ENCODE data around the gene UNC5A.

UNC5A gene

DNA sequence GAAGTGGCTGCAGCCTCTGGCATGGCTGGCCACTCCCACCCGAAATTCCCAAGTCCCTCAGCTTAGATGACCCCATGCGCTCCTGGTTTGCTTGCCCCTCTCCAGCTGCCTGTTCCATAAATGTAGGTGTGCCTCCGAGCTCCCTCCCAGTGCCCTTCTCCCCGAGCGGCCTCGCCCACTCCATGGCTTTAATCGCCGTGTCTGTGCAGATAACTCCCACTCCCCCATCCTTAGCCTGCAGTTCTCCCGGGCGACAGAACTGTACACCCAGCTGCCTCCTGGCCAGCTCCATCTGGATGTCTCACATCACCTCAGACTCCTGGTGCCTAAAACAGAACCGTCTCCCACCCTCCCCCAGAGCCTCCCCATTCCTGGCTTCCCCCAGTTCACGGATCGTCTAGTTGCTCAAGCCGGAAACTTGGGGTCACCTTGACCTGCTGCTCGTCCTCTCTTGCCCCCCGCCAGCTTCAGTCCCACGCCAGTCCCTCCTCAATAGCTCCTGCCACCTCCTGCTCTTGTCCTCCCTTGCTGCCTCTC, 64.7 kb downstream of the UNC5A start:
- Histone ChIP-seq H3K4me1 (ENCODE audit: control insufficient read depth, insufficient read depth, low read length) (no peaks in the 10 kb centered on the region), H3K9ac (ENCODE audit: low read length in 2 of 2) (no peak overlapping the region), H3K9me3 (ENCODE audit: control insufficient read depth in 2 of 2, low read length in 2 of 2) (no peaks in the 10 kb centered on the region), H3K27ac (ENCODE audit: low read length) (no peak overlapping the region), H3K36me3 (ENCODE audit: control insufficient read depth in 2 of 2, insufficient read depth in 2 of 2, low read length in 2 of 2) (no peaks in the 10 kb centered on the region), H3K4me3 (ENCODE audit: low read length in 2 of 2) (no peak overlapping the region), H3K27me3 (ENCODE audit: control insufficient read depth in 1 of 2, insufficient read depth in 2 of 2, low read length in 2 of 2) (peaks cover 17 to 18% of the 10 kb centered on the region in 2 donors)

GRCh38 chr5:176875783-176876505, 65.6 kb downstream of the UNC5A start:
- H3K9me3 ChIP-seq (ENCODE audit: control insufficient read depth in 2 of 2, low read length in 2 of 2) = no peaks in the 10 kb centered on the region
- no peak overlapping the region for H3K9ac ChIP-seq (ENCODE audit: low read length in 2 of 2)
- H3K27me3 ChIP-seq (ENCODE audit: control insufficient read depth in 1 of 2, insufficient read depth in 2 of 2, low read length in 2 of 2) = peaks cover 17 to 18% of the 10 kb centered on the region in 2 donors
- no peaks in the 10 kb centered on the region for H3K4me1 ChIP-seq (ENCODE audit: control insufficient read depth, insufficient read depth, low read length)
- H3K4me3 ChIP-seq (ENCODE audit: low read length in 2 of 2) = no peak overlapping the region
- H3K36me3 ChIP-seq (ENCODE audit: control insufficient read depth in 2 of 2, insufficient read depth in 2 of 2, low read length in 2 of 2) = no peaks in the 10 kb centered on the region
- H3K27ac ChIP-seq (ENCODE audit: low read length) = no peak overlapping the region

GRCh38 chr5:176876506-176877431, 66.4 kb downstream of the UNC5A start:
- H3K9me3 ChIP-seq (ENCODE audit: control insufficient read depth in 2 of 2, low read length in 2 of 2) = no peaks in the 10 kb centered on the region
- peaks cover 17 to 18% of the 10 kb centered on the region in 2 donors for H3K27me3 ChIP-seq (ENCODE audit: control insufficient read depth in 1 of 2, insufficient read depth in 2 of 2, low read length in 2 of 2)
- H3K4me1 ChIP-seq (ENCODE audit: control insufficient read depth, insufficient read depth, low read length) = no peaks in the 10 kb centered on the region
- no peaks in the 10 kb centered on the region for H3K36me3 ChIP-seq (ENCODE audit: control insufficient read depth in 2 of 2, insufficient read depth in 2 of 2, low read length in 2 of 2)
- no peak overlapping the region for H3K4me3 ChIP-seq (ENCODE audit: low read length in 2 of 2)
- no peak overlapping the region for H3K27ac ChIP-seq (ENCODE audit: low read length)
- H3K9ac ChIP-seq (ENCODE audit: low read length in 2 of 2) = no peak overlapping the region

- no peaks in the 10 kb centered on the region for H3K36me3 ChIP-seq (ENCODE audit: control insufficient read depth in 2 of 2, insufficient read depth in 2 of 2, low read length in 2 of 2)
- no peak overlapping the region for H3K9ac ChIP-seq (ENCODE audit: low read length in 2 of 2)
- H3K9me3 ChIP-seq (ENCODE audit: control insufficient read depth in 2 of 2, low read length in 2 of 2) = no peaks in the 10 kb centered on the region
- no peaks in the 10 kb centered on the region for H3K4me1 ChIP-seq (ENCODE audit: control insufficient read depth, insufficient read depth, low read length)
- no peak overlapping the region for H3K4me3 ChIP-seq (ENCODE audit: low read length in 2 of 2)
- H3K27ac ChIP-seq (ENCODE audit: low read length) = no peak overlapping the region
- H3K27me3 ChIP-seq (ENCODE audit: control insufficient read depth in 1 of 2, insufficient read depth in 2 of 2, low read length in 2 of 2) = peaks cover 17 to 18% of the 10 kb centered on the region in 2 donors
Observed at GRCh38 chr5:176877793-176878331, 67.5 kb downstream of the UNC5A start.

- Histone ChIP-seq H3K4me3 (ENCODE audit: low read length in 2 of 2) (no peak overlapping the region), H3K36me3 (ENCODE audit: control insufficient read depth in 2 of 2, insufficient read depth in 2 of 2, low read length in 2 of 2) (no peaks in the 10 kb centered on the region), H3K9ac (ENCODE audit: low read length in 2 of 2) (no peak overlapping the region), H3K4me1 (ENCODE audit: control insufficient read depth, insufficient read depth, low read length) (no peaks in the 10 kb centered on the region), H3K27ac (ENCODE audit: low read length) (no peak overlapping the region), H3K9me3 (ENCODE audit: control insufficient read depth in 2 of 2, low read length in 2 of 2) (no peaks in the 10 kb centered on the region), H3K27me3 (ENCODE audit: control insufficient read depth in 1 of 2, insufficient read depth in 2 of 2, low read length in 2 of 2) (peaks cover 15 to 18% of the 10 kb centered on the region in 2 donors)
Observed at GRCh38 chr5:176878463-176878862, 68.1 kb downstream of the UNC5A start.

DNA sequence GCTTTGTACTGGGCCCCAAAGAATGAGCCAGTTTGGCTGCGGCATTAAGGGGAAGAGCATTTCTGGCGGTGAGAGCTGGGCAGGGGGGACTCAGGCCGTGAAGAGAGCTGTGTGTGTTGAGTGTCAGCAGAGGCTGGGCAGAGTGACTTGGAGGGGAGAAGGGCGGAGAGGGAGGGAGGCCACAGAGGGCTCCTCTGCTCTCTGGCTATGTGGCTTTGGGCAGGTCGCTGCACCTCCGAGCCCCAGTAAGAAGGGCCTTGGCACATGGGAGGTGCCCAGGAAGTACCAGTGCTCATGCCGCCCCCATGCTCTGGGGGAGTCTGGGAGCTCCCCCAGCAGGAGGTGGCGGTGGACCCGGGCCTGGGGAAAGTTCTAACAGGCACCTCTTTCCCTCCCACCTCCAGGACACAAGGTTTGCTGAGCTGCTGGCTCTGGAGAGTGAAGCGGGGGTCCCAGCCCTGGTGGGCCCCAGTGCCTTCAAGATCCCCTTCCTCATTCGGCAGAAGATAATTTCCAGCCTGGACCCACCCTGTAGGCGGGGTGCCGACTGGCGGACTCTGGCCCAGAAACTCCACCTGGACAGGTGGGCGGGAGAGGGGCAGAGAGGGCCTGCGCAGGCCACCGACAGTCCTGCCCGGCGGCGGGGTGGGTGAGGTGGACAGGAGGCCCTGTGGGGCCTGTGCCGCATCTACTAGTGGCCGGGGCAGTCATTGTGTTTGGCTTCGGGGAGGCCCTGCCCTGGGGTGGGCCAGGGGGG, 68.7 kb downstream of the UNC5A start:
- Histone ChIP-seq H3K4me3 (ENCODE audit: low read length in 2 of 2) (no peak overlapping the region), H3K27me3 (ENCODE audit: control insufficient read depth in 1 of 2, insufficient read depth in 2 of 2, low read length in 2 of 2) (peaks cover 12 to 15% of the 10 kb centered on the region in 2 donors), H3K9me3 (ENCODE audit: control insufficient read depth in 2 of 2, low read length in 2 of 2) (no peaks in the 10 kb centered on the region), H3K9ac (ENCODE audit: low read length in 2 of 2) (no peak overlapping the region), H3K36me3 (ENCODE audit: control insufficient read depth in 2 of 2, insufficient read depth in 2 of 2, low read length in 2 of 2) (no peaks in the 10 kb centered on the region), H3K27ac (ENCODE audit: low read length) (no peak overlapping the region), H3K4me1 (ENCODE audit: control insufficient read depth, insufficient read depth, low read length) (no peaks in the 10 kb centered on the region)

DNA sequence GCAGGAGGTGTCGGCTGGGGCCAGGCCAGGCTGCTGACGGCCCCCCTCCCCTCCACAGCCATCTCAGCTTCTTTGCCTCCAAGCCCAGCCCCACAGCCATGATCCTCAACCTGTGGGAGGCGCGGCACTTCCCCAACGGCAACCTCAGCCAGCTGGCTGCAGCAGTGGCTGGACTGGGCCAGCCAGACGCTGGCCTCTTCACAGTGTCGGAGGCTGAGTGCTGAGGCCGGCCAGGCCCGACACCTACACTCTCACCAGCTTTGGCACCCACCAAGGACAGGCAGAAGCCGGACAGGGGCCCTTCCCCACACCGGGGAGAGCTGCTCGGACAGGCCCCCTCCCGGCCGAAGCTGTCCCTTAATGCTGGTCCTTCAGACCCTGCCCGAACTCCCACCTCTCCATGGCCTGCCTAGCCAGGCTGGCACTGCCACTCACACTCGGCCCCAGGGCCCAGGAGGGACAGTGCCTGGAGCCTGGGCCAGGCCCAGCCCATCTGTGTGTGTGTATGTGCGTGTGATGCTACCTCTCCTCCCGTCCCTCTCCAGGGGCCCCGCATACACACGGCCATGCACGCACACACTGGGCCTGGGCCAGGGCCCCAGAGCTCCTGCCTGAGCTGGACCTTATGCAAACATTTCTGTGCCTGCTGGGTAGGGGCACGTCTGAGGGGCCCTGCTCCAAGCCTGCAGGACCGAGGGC, 69.5 kb downstream of the UNC5A start:
- H3K9me3 ChIP-seq (ENCODE audit: control insufficient read depth in 2 of 2, low read length in 2 of 2) = no peaks in the 10 kb centered on the region
- H3K4me1 ChIP-seq (ENCODE audit: control insufficient read depth, insufficient read depth, low read length) = no peaks in the 10 kb centered on the region
- no peak overlapping the region for H3K4me3 ChIP-seq (ENCODE audit: low read length in 2 of 2)
- no peak overlapping the region for H3K27ac ChIP-seq (ENCODE audit: low read length)
- no peak overlapping the region for H3K9ac ChIP-seq (ENCODE audit: low read length in 2 of 2)
- no peaks in the 10 kb centered on the region for H3K36me3 ChIP-seq (ENCODE audit: control insufficient read depth in 2 of 2, insufficient read depth in 2 of 2, low read length in 2 of 2)
- peaks cover 12 to 15% of the 10 kb centered on the region in 2 donors for H3K27me3 ChIP-seq (ENCODE audit: control insufficient read depth in 1 of 2, insufficient read depth in 2 of 2, low read length in 2 of 2)

- Histone ChIP-seq H3K9me3 (ENCODE audit: control insufficient read depth in 2 of 2, low read length in 2 of 2) (no peaks in the 10 kb centered on the region), H3K4me1 (ENCODE audit: control insufficient read depth, insufficient read depth, low read length) (no peaks in the 10 kb centered on the region), H3K4me3 (ENCODE audit: low read length in 2 of 2) (no peak overlapping the region), H3K9ac (ENCODE audit: low read length in 2 of 2) (no peak overlapping the region), H3K36me3 (ENCODE audit: control insufficient read depth in 2 of 2, insufficient read depth in 2 of 2, low read length in 2 of 2) (no peaks in the 10 kb centered on the region), H3K27ac (ENCODE audit: low read length) (no peak overlapping the region), H3K27me3 (ENCODE audit: control insufficient read depth in 1 of 2, insufficient read depth in 2 of 2, low read length in 2 of 2) (peaks cover 12 to 15% of the 10 kb centered on the region in 2 donors)
Observed at GRCh38 chr5:176880366-176881020, 70.1 kb downstream of the UNC5A start.

- Histone ChIP-seq H3K9ac (ENCODE audit: low read length in 2 of 2) (no peak overlapping the region), H3K36me3 (ENCODE audit: control insufficient read depth in 2 of 2, insufficient read depth in 2 of 2, low read length in 2 of 2) (no peaks in the 10 kb centered on the region), H3K4me1 (ENCODE audit: control insufficient read depth, insufficient read depth, low read length) (no peaks in the 10 kb centered on the region), H3K9me3 (ENCODE audit: control insufficient read depth in 2 of 2, low read length in 2 of 2) (no peaks in the 10 kb centered on the region), H3K4me3 (ENCODE audit: low read length in 2 of 2) (no peak overlapping the region), H3K27me3 (ENCODE audit: control insufficient read depth in 1 of 2, insufficient read depth in 2 of 2, low read length in 2 of 2) (peaks cover 9 to 10% of the 10 kb centered on the region in 2 donors), H3K27ac (ENCODE audit: low read length) (no peak overlapping the region)
Observed at GRCh38 chr5:176881021-176881749, 70.8 kb downstream of the UNC5A start.

Data from stomach smooth muscle (tissue), 2 donors.